Measurements from ENCODE around the gene PDE4D.
A peak's percentile ranks its signal among the peaks of the same experiment; 100 is the strongest.

PDE4D gene

DNA sequence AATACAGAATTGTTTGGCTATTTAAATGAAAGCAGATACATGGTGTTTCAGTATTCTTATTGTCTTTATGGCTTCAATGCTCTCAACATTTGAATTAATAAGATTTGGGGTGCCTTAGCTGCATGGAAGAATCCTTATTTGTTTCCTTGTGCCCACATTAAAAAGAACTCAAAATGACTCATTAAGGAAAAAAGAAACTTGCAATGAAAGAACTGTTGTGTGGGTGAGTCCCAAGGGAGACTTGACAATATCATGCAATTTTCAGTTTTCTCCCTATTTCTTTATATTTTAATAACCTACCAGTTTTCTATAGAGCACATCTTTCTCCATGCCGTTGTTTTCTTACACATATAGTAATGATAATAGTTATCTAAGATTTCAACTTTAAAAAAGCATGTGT is 404.0 kb downstream of the PDE4D start:
- TF ChIP-seq, protein P1, sequence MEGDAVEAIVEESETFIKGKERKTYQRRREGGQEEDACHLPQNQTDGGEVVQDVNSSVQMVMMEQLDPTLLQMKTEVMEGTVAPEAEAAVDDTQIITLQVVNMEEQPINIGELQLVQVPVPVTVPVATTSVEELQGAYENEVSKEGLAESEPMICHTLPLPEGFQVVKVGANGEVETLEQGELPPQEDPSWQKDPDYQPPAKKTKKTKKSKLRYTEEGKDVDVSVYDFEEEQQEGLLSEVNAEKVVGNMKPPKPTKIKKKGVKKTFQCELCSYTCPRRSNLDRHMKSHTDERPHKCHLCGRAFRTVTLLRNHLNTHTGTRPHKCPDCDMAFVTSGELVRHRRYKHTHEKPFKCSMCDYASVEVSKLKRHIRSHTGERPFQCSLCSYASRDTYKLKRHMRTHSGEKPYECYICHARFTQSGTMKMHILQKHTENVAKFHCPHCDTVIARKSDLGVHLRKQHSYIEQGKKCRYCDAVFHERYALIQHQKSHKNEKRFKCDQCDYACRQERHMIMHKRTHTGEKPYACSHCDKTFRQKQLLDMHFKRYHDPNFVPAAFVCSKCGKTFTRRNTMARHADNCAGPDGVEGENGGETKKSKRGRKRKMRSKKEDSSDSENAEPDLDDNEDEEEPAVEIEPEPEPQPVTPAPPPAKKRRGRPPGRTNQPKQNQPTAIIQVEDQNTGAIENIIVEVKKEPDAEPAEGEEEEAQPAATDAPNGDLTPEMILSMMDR (conservative IDR thresholded peaks at IDR 0.05; ENCODE audit: low read depth, low read length), result no peak
- H3K4me3 ChIP-seq (ENCODE audit: low read depth, low read length), result no peak overlapping the region
- peak; percentile 43 for DNase-seq (ENCODE audit: low read depth)

DNA sequence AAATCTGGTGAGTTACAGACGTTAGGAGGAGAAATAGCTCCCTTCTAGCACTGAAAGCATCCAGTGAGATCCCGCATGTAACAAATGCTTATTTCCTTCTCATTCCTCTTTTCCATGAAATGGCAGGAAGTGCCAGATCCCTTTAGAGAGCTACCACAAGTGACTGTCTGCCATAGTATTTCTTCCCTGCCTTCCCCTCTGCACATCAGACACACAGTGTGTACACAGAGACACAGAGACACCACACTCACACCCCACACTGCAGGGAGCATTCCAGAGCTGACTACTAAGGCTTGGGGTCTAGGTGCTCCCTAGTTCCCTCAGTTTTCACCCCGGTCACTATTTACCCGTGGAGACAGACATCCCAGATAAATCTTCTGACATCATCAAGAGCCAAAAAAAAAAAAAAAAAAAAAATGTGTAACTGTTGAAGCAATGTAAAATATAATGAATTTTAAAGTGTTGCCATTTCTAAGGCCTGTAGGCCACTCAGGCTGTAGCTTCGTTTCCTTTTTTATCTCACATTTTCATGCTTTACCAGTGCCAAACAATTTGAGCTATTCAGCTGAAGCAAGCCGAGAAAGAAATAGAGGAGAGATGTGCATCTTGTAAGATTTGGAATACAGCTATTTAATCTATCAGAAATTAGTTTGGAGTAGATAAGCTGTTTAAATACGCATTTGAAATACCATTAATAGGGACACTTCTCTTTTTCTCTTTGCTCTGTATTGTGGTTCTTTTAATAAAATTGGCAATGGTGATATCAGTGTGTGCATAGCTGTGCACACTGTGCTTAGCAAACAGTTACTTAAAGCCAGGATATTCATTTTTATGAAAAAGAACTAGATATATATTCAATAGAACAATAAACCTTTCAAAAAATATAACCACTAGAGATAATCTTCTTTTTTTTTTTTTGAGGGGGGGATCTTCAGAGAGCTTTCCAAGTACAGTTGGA is 405.5 kb downstream of the PDE4D start:
- DNase-seq (ENCODE audit: low read depth), result peak; percentile 58
- H3K4me3 ChIP-seq (ENCODE audit: low read depth, low read length), result no peak overlapping the region
- TF ChIP-seq, protein P1 (conservative IDR thresholded peaks at IDR 0.05; ENCODE audit: low read depth, low read length), result no peak

DNA sequence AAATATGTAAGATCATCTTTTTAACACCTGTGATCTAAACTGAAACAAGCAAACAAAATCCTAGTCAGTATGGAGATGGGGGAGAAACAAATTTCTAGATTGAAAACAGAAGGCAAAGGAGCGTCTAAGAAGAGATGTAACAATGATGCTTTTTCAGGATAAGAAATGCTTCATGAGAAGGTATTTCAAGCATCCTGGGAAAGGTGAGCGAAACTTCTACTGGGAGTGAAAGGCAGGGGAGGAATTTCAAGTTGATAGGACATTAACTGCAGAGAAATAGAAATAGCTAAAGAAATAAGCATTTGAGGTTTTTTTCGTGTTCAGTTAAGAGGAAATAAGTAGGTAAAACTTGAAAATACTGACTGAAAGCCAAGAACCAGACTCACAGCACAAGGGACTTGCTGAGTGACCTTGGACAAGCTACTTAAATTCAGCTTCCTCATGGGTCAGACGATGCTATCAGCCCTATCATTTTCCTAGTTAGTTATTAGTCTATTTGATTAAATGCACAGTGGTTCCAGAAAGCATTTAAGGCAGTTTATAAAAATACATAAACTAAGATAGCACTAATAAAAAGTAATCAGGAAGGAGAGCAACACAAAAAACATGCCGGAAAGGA is 406.3 kb downstream of the PDE4D start:
- DNase-seq (ENCODE audit: low read depth), result no peak
- TF ChIP-seq, protein P1 (conservative IDR thresholded peaks at IDR 0.05; ENCODE audit: low read depth, low read length), result no peak
- no peak overlapping the region for H3K4me3 ChIP-seq (ENCODE audit: low read depth, low read length)

DNA sequence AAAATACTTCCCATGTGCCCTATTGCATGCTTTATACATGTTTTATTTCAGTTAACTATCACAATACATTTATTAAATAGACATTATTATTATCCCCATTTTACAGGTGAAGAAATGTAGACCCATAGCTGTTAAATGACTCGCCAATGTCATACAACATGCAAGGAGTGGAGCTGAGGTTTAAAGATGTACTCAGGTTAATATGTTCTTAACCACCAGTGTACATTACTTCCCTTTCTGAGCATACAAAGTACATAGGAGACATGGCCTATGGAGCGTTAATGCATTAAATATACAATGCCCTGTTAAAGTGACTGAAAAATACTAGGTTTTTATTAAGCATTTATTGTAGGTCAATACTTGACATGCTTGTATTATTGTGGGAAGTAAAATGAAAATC is 407.0 kb downstream of the PDE4D start:
- TF ChIP-seq, protein P1 (conservative IDR thresholded peaks at IDR 0.05; ENCODE audit: low read depth, low read length), result no peak
- no peak overlapping the region for H3K4me3 ChIP-seq (ENCODE audit: low read depth, low read length)
- DNase-seq (ENCODE audit: low read depth), result no peak

DNA sequence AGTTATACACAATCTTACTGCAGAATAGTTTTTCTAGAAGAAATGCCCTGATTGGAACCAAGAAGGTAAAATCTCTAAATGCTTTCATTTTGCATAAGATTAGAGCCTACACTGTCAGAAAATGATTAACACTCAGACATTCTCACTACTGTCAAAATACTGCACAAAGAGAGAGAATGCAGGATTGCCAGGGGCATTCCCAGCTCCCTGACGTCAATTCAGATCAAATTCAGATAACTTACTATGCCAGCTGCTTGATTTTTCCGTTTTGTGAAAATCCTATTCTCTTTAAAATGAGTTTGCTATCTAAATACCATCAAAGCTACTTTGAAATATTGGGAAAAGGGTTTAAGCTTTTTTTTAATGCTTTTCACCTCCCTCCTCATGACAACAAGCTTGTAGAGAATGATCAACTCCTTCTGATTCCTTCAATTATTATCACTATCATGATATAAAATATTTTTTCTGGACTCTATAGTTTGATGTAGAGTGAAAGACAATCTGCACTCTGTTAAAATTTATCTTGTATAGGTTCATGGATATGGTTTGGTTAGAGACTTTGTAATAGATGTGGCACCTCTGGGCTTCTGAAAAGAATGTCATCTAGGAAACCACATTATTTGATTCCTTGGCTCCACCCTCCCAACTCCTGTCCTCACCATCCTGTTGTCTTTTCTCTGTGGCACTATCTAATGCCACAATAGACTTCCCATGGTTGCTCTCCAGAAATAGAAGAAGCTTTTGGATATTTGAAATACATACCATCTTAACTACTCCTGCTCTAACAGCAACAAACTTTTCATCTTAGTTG is 407.7 kb downstream of the PDE4D start:
- DNase-seq (ENCODE audit: low read depth), result no peak
- TF ChIP-seq, protein P1 (conservative IDR thresholded peaks at IDR 0.05; ENCODE audit: low read depth, low read length), result no peak
- H3K4me3 ChIP-seq (ENCODE audit: low read depth, low read length), result no peak overlapping the region

DNA sequence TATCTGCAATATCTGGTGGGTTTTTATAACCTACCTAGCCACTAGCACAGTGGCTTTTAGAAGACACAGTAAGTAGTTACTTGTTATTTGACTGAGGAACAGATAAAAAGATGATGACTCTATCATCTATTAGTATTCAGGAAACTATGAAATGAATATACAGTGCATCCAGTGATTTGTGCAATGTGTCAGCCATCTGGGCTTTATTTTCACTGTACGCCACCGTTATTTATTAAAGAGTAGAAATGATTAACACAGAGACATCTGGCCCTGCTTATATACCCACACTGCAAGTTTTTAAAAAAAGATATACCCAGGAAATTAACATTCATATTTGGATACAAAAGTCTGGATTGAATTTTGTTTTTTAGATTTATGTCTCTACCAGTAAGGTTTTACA is 408.4 kb downstream of the PDE4D start:
- TF ChIP-seq, protein P1 (conservative IDR thresholded peaks at IDR 0.05; ENCODE audit: low read depth, low read length), result no peak
- DNase-seq (ENCODE audit: low read depth), result no peak
- no peak overlapping the region for H3K4me3 ChIP-seq (ENCODE audit: low read depth, low read length)
